DMS 273 (cell line): ENCODE data around the gene GUCY2C.

Experiments used
- DNase-seq: peaks from one replicate; lab custom pipeline; 2025; ENCODE audit not compliant: unreplicated experiment; lab: John Stamatoyannopoulos, UW

The GUCY2C gene

GRCh38 chr12:14629832-14630710 is 66.3 kb downstream of the GUCY2C start:
- DNase-seq: peak; percentile 76

- DNase-seq: no peak
Measured at GRCh38 chr12:14628771-14629170, 67.6 kb downstream of the GUCY2C start.

- no peak for DNase-seq
Measured at GRCh38 chr12:14621826-14622225, 74.6 kb downstream of the GUCY2C start.

- DNase-seq: no peak
Measured at GRCh38 chr12:14619741-14620501, 76.5 kb downstream of the GUCY2C start.

GRCh38 chr12:14618983-14619382 is 77.4 kb downstream of the GUCY2C start:
- peak; percentile 37 for DNase-seq

GRCh38 chr12:14614704-14615121 is 81.7 kb downstream of the GUCY2C start:
- DNase-seq: no peak

GRCh38 chr12:14613718-14614117 is 82.7 kb downstream of the GUCY2C start:
- DNase-seq: peak; percentile 45

- DNase-seq: no peak
Measured at GRCh38 chr12:14612898-14613445, 83.4 kb downstream of the GUCY2C start.

- DNase-seq: no peak
Measured at GRCh38 chr12:14612250-14612649, 84.1 kb downstream of the GUCY2C start.

- DNase-seq: no peak
Measured at GRCh38 chr12:14611640-14612203, 84.7 kb downstream of the GUCY2C start.

GRCh38 chr12:14607568-14607967 is 88.8 kb downstream of the GUCY2C start:
- no peak for DNase-seq

- no peak for DNase-seq
Measured at GRCh38 chr12:14605401-14605989, 90.9 kb downstream of the GUCY2C start.

GRCh38 chr12:14601692-14602478 is 94.5 kb downstream of the GUCY2C start:
- no peak for DNase-seq

GRCh38 chr12:14597480-14597879 is 98.9 kb downstream of the GUCY2C start:
- no peak for DNase-seq

GRCh38 chr12:14591719-14592118 is 104.7 kb downstream of the GUCY2C start:
- no peak for DNase-seq

- DNase-seq: no peak
Measured at GRCh38 chr12:14589169-14590004, 107.0 kb downstream of the GUCY2C start.

- DNase-seq: no peak
Measured at GRCh38 chr12:14588571-14588970, 107.8 kb downstream of the GUCY2C start.

- no peak for DNase-seq
Measured at GRCh38 chr12:14578646-14579045, 117.8 kb downstream of the GUCY2C start.

- no peak for DNase-seq
Measured at GRCh38 chr12:14577344-14577743, 119.1 kb downstream of the GUCY2C start.
